PC-9 (cell line): ENCODE results near the gene ADCY3.

Experiments
- CTCF ChIP-seq: fragments of 200-600 bp; sonication (generic); conservative IDR thresholded peaks from 2 replicates; pipeline ENCODE4 v1.6.1; 2017; ENCODE audit warnings: mixed run types, antibody characterized with exemption, mild to moderate bottlenecking, moderate library complexity
- EZH2 ChIP-seq: fragments of 200-600 bp; sonication (generic); IDR thresholded peaks from 2 replicates; pipeline ENCODE4 v1.8.0; 2017; ENCODE audit warnings: antibody characterized with exemption, low read depth

- no peak for TF ChIP-seq CTCF
- TF ChIP-seq EZH2: no peak
These were observed 15.1 kb upstream of the ADCY3 start for GRCh38 chr2:24935145-24935544.
